Stimulated activated CD8-positive, alpha-beta memory T cell treated with anti-CD3 and anti-CD28 coated beads, Interleukin-2, amount 100 ng/mL, for 48 hours (primary cell): ENCODE measurements around the gene NUDCD2.
A peak's percentile ranks its signal among the peaks of the same experiment; 100 is the strongest.

ENCODE experiments used
- DNase-seq, 2 donors: peaks; one replicate each; pipeline ENCODE4 v3.0.0-alpha.2; 2020; ENCODE audit warnings: low read depth in 2 of 2

NUDCD2 gene

DNA sequence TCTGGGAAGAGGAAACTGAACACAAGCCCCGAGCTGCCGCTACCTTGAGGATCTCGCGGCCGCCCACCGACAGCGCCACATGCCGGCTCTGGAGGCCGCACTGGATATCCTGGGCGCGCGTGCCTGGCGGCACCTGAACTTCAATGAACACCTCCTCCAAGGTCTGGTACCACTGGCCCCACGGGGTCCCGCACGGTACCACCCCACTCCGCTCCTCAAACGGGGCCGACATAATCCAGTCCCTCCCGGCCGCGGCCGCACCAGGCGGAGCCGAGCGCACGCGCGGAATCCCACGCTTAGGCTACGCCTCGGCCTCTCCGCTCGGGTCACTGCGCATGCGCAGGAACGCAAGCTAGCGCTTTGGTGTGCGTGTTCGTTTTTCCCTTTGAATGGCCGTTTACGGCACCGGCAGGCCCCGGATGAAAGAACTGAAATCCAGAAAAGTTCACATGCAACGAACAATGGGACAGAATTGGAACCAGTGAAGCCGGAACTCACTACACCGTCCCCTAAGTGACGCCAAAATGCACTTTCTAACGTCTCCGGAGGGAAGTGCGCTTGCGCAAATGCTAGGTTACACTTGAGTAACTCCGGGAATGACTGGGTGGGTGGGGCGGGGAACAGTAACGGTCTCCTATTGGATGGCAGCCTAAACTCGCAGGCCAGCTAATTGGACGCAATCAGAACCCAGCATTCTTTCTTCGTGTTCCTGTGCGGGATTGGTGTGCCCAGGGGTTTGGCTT, at the start of gene NUDCD2:
TSS of gene NUDCD2 (minus strand) at position 284 of the 743 bp plus-strand sequence. CDS start at position 232, 52 bp downstream.
- DNase-seq, result peak; percentile 88 to 94

- no peak for DNase-seq
These were observed 49.5 kb upstream of the NUDCD2 start for GRCh38 chr5:163509291-163509951.

DNA sequence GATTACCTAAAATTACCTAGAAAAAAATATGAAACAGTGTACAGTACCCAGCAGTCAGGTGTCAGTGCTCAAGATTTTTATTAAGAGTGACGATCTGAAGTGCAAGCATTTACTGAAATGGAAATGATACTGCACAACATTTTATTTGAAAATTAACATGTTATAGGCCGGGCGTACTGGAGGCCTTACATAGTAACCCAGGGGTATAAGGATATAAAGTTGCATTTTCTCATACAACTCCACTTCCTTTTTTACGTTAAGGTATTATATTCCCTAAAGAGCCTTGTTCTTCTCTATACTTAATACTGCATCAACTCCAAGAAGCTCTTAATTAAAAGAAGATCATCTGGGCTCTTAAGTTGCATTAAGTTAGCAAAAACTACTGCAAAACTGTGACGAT, 48.9 kb upstream of the NUDCD2 start:
- DNase-seq, result no peak

- DNase-seq, result no peak
These were observed 46.8 kb upstream of the NUDCD2 start for GRCh38 chr5:163506726-163507125.

- DNase-seq, result no peak
These were observed 46.2 kb upstream of the NUDCD2 start for GRCh38 chr5:163506095-163506457.

GRCh38 chr5:163505368-163506094, 45.6 kb upstream of the NUDCD2 start, which contains the start of gene MAT2B:
MAT2B (plus strand) TSS chr5:163505619; CDS start chr5:163505687, 68 bp downstream.
- DNase-seq, result peak; percentile 90 to 91

DNA sequence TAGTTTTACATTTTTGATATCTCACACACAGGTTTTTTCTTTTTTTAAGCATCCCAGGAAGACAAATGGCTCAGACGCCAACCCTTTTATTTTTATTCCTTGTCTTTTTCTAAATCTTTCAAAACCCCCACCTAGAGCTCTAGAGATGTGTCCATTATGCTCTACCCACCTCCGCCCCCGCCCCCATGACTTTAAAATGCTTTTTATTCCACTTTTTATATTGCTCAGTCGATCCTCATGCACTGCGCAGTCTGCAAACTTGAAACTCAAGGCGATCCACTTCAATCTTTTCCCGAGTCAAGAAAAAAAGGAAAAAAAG, 45.1 kb upstream of the NUDCD2 start:
- DNase-seq, result no peak

GRCh38 chr5:163504079-163504931, 44.4 kb upstream of the NUDCD2 start:
- DNase-seq, result peak in 1 of 2 donors; percentile 15

DNA sequence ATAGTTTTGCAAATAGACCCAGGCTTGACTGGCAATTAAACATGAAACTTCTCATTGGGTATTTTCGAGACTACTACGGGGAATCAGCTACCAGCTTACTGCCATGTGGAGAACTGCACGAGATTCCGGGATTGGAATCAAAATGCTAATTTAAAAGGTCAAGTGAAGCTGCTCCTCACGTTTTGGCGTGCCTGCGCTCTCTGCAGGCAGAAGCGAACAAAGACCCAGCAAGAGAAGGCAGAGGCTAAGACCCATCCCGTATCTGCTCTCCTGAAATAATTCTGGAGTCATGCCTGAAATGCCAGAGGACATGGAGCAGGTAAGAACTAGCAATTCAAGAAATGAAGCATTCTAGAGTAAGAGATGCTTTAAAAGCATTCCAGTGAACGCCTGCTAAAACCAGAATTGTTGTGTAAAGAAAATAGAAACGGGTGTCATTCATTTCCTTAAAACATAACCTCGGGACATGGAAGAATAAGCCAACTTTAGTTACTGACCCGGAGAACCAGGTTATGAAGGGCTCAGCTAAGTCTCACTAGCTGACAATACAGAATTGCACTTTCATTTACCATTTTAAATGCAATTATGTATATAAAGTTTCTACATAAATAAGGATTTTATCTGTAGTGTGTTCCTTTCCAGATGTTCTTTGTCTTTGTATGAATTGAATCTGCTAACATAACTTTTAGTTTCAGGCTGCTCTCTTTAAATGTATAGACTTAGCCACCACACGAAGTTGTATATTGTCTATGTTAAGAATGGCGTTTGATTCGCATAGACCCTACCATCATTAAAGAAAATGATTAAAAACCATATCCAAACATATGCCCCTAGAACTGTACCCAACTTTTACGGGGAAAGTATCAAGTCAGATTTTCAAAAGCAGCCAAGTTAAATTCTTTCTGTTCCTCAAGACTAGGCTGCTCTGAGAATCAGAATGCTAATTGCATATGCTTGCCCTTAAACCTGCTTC, 43.5 kb upstream of the NUDCD2 start:
- DNase-seq, result no peak

- no peak for DNase-seq
These were observed 42.6 kb upstream of the NUDCD2 start for GRCh38 chr5:163502521-163502920.

- DNase-seq, result no peak
These were observed 39.0 kb upstream of the NUDCD2 start for GRCh38 chr5:163498886-163499285.

DNA sequence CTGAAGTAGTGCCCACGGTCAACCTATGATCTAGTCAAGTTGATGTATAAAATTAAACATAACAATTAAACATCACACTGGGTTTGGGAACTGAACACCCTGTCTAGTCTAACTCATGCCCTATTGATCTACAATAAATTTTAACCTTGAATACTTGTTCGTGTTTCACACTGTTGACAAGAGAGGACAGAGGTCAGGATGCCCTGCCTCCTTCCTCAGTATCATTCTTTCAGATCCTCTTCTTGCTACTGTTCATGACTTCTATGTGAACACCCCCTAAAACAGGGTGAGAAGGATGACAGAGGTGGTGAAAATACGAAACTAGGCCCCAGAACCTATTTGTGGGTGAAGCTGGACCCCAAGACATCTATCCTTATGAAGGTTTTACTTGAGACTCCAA, 37.4 kb upstream of the NUDCD2 start:
- no peak for DNase-seq

- no peak for DNase-seq
These were observed 36.4 kb upstream of the NUDCD2 start for GRCh38 chr5:163496286-163496685.

- no peak for DNase-seq
These were observed 29.8 kb upstream of the NUDCD2 start for GRCh38 chr5:163489745-163490075.

DNA sequence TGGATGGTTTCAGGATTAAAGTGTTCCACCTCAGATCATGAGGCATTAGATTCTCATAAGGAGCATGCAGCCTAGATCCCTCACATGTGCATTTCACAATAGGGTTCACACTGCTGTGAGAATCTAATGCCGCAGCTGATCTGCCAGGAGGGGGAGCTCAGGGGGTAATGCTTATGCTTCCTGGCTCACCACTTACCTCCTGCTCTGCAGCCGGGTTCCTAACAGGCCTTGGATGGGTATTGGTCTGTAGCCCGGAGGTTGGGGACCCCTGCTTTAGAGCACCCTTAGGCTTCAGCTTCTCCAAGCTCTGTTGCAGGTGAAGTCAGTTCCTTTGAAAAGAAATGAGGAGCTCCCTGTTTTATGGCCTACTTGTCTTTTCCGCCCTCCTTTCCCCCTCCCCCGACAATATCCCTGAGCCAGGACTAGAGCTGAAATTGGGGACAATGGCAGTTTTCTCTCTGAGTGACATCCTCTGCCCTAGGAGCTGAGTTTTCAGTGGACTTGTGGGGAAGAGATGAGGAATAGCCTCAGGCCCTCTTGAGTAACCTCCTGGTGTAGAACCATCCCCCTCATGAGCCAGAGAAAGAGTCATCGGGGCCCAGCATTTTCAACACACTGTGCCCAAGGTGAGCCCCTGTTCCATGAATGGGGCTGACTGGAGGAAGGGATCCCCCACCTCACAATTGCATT, 29.3 kb upstream of the NUDCD2 start:
- no peak for DNase-seq

DNA sequence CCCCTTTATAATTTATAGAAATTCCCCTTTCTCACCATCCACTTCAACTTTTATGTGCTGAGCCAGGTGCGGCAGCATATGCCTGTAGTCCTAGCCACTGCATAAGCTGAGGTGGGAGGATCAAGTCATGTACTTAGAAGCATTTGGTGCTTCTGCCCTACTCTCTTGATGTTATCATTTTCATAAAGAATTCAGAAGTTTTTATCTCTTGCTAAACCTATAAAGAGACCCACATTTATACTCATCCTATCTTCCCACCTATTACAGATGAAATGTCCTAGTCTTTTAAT, 19.0 kb upstream of the NUDCD2 start:
- no peak for DNase-seq

DNA sequence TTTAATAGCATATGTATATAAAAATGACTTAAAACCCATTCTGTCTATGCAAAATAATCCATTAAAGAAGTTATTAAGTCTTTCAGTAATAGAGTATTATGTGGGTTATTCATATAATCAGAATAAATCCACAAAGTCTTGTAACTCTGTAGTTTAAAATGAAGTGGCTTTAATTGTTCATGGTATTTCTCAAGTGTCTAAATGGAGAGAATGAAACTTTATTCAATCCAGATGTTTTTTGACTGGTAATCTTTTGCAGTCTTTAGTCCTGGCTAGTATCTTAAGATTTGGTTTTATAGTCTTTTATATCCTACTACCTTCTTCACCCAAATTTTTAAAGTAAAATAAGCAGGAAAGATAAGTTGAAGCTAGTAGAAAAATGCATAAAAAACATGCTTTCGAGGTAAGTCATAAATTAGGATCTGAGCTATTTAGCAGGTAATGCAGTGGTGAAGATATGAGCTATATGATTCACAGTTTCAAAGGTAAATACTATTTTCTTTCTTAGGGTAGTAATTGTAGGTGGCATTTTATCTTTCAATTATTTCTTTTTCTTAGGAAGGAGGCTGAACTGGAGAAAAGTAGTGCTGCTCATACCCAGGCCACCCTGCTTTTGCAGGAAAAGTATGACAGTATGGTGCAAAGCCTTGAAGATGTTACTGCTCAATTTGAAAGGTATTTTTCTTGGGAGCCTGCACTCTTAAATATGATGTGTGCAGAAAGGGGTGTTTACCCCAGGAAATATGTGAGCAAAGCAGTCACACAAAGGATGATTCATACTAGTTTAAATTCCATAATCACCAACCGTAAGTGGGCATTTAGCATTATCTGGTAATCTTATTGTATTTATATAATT, 18.5 kb upstream of the NUDCD2 start:
- DNase-seq, result no peak

DNA sequence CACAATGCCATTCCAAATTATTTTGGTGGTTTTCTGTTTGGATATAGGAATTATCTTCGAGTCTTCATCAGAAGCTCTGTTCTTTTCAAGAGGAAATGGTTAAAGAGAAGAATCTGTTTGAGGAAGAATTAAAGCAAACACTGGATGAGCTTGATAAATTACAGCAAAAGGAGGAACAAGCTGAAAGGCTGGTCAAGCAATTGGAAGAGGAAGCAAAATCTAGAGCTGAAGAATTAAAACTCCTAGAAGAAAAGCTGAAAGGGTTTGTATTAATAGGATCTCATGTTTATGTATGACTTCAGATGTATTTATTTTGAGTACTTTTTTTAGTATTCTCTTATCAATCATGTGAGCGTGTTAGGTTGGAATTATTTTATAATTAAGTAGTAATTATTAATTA, 15.5 kb upstream of the NUDCD2 start:
- DNase-seq, result no peak

DNA sequence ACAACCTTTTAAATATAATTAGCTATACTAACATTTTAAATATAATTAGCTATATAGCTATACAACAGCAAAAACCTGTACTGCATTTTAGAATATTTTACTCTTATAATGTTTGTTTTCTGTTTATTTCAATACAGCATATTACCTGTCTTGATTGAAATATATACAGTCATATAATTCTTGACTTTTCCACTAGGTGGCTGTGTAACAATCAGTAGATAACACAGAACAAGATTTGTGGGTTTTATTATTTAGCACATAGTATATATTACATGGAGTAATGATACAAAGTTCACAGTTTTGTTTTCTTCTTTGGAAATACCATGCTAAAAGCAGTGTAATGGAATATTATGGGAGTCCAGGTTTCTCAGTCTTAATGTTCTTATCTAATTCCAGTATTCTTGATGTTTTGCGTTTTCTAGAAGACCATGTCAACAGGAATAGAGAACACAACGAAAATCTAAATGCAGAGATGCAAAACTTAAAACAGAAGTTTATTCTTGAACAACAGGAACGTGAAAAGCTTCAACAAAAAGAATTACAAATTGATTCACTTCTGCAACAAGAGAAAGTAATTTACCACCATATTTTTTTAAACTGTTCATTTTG, 13.8 kb upstream of the NUDCD2 start:
- no peak for DNase-seq
